PC-9 (cell line): Measurements from ENCODE around the gene PSPN. TPM values are rescaled to one million over a fixed set of nuclear protein-coding genes. Genes with fewer than 3 reads are reported as not detected.

Source experiments
- BruUV-seq: library from RNA; stranded (reverse); fragments of 400-500 nt; replicated peaks from 2 replicates; lab custom pipeline; 2021; lab: Mats Ljungman, UMichigan
- CTCF ChIA-PET: fragments of 300-600 bp; sonication (Branson Sonifier 250); formaldehyde crosslinking; loops from one replicate; lab custom pipeline; 2022; ENCODE audit warnings: antibody characterized with exemption; lab: Charles Lee
- POLR2A ChIA-PET: fragments of 300-600 bp; sonication (Branson Sonifier 250); formaldehyde crosslinking; loops from one replicate; lab custom pipeline; 2022; ENCODE audit warnings: antibody characterized with exemption; ENCODE audit not compliant: unreplicated experiment; lab: Charles Lee
- DNase-seq, 2 experiments: peaks; one replicate each; pipeline versions ENCODE4 v3.0.0 to v3.0.0-alpha.2; 2015 to 2022; ENCODE audit warnings: mixed read lengths in 1 of 2
- H2AFZ ChIP-seq: fragments of 200-600 bp; sonication (generic); 2 replicates; pipeline ENCODE4 v1.8.1; 2017; ENCODE audit warnings: antibody characterized with exemption
- H3F3A ChIP-seq: fragments of 200-600 bp; sonication (generic); 2 replicates; pipeline ENCODE4 v1.8.1; 2017; ENCODE audit warnings: antibody characterized with exemption, mild to moderate bottlenecking, low read depth; ENCODE audit not compliant: insufficient read depth
- H3K27ac ChIP-seq: fragments of 200-600 bp; sonication (generic); 2 replicates; pipeline ENCODE4 v1.6.1; 2016; ENCODE audit warnings: mixed run types
- H3K27me3 ChIP-seq: fragments of 200-600 bp; sonication (generic); 2 replicates; pipeline ENCODE4 v1.6.1; 2016; ENCODE audit warnings: low read depth, mixed run types; ENCODE audit not compliant: insufficient read depth
- H3K36me3 ChIP-seq: fragments of 200-600 bp; sonication (generic); 2 replicates; pipeline ENCODE4 v1.6.1; 2016; ENCODE audit warnings: low read depth, mixed run types
- H3K4me1 ChIP-seq: fragments of 200-600 bp; sonication (generic); replicated peaks from 2 replicates; pipeline ENCODE4 v1.6.1; 2016; ENCODE audit warnings: mixed run types; ENCODE audit not compliant: insufficient read depth
- H3K4me2 ChIP-seq: fragments of 200-600 bp; sonication (generic); 2 replicates; pipeline ENCODE4 v1.6.1; 2017; ENCODE audit warnings: mixed run types
- H3K4me3 ChIP-seq: fragments of 200-600 bp; sonication (generic); 2 replicates; pipeline ENCODE4 v1.6.1; 2016; ENCODE audit warnings: mixed run types
- H3K79me2 ChIP-seq: fragments of 200-600 bp; sonication (generic); 2 replicates; pipeline ENCODE4 v1.6.1; 2017; ENCODE audit warnings: low read depth, mixed run types
- H3K9me2 ChIP-seq: fragments of 200-600 bp; sonication (generic); 2 replicates; pipeline ENCODE4 v1.8.1; 2017; ENCODE audit warnings: mild to moderate bottlenecking; ENCODE audit not compliant: insufficient read depth
- H3K9me3 ChIP-seq: fragments of 200-600 bp; sonication (generic); 2 replicates; pipeline ENCODE4 v1.8.1; 2016; ENCODE audit warnings: low read depth; ENCODE audit not compliant: insufficient read depth
- H4K20me1 ChIP-seq: fragments of 200-600 bp; sonication (generic); 2 replicates; pipeline ENCODE4 v1.8.1; 2017; ENCODE audit not compliant: insufficient read depth
- EZH2 ChIP-seq: fragments of 200-600 bp; sonication (generic); IDR thresholded peaks from 2 replicates; pipeline ENCODE4 v1.8.0; 2017; ENCODE audit warnings: antibody characterized with exemption, low read depth
- intact Hi-C: fragments of 100-400 bp; cut with micrococcal nuclease; formaldehyde crosslinking; loops from one replicate; pipeline ENCODE4 v1.10.0; 2022; ENCODE audit not compliant: unreplicated experiment
- total RNA-seq: library from RNA; stranded (reverse); gene quantifications from 2 replicates; pipeline ENCODE4 v1.2.3, GENCODE V29; 2021
- TF ChIP-seq, protein P1 (sequence below): fragments of 200-600 bp; sonication (generic); conservative IDR thresholded peaks from 2 replicates; pipeline ENCODE4 v1.6.1; 2017; ENCODE audit warnings: mixed run types, antibody characterized with exemption, mild to moderate bottlenecking, moderate library complexity

The PSPN gene
- total RNA-seq, 1 experiment from 2014 or later = 1.3 TPM

DNA sequence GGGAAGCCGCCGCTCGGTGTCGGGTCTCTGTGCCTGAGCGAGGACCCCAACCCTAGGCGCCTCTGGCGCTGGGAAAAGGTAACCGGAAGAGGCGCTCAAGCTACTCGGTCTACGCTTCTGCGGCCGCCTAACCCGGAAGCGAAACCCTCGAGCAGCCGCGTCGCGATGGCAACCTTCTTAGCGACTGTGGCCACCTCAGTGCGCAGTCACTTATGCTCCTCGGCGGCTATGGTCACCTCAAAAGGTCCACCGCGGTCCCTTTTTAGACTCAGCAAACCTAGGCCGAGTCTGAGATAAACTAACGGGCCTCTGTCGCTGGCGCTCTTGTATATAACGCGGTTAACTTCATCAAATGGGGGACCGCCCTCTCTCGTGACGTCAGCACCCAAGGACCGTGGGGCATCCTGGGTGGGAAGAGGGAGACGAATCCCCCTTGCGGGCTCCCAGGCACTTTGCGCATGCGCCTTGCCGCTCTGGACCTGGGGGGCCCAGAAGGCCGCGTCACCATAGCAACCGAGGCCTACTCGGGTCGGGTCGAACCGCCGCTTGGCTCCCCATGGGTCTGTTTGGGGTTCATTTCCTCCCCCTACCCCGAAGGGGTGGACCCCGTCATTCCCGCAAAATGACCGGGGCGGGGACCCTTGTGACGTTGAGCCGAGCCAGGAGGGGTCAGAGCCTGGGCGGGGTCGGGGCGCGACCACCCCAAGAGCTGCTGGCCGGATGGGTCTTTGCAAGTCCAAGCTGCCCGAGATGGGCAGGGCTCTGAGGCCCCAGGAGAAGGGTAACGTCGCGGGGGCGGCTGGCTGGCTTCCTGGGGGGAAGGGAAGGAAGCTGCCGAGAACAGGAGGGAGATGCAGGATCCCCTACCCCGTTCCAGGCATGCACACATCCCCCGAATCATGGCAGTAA is 17.6 kb upstream of the PSPN start, which contains the start of gene GTF2F1:
Gene GTF2F1, minus strand, starts transcription at position 91 of the 909 bp plus-strand sequence. CDS start 169 bp downstream, outside the sequence.
- Histone ChIP-seq H3K4me2 (peak within 1 kb of the TSS; percentile 87), H3K79me2 (peaks cover 15% of the 10 kb centered on the region), H2AFZ (peak within 1 kb of the TSS; percentile 99), H3K27ac (peak within 1 kb of the TSS; percentile 65), H3K9me2 (no peaks in the 10 kb centered on the region), H3F3A (0 out of 2 replicates have a peak, but pooled peaks cover 3% of the 10 kb centered on the region), H3K4me1 (peaks cover 5% of the 10 kb centered on the region), H3K36me3 (no peaks in the 10 kb centered on the region), H3K4me3 (peak within 1 kb of the TSS; percentile 94), H3K9me3 (no peaks in the 10 kb centered on the region), H4K20me1 (no peaks in the 10 kb centered on the region), H3K27me3 (no peaks in the 10 kb centered on the region)
- CTCF ChIA-PET = no interaction called here
- peak; percentile 72 to 82 for DNase-seq
- no peak for TF ChIP-seq EZH2
- TF ChIP-seq, protein P1, sequence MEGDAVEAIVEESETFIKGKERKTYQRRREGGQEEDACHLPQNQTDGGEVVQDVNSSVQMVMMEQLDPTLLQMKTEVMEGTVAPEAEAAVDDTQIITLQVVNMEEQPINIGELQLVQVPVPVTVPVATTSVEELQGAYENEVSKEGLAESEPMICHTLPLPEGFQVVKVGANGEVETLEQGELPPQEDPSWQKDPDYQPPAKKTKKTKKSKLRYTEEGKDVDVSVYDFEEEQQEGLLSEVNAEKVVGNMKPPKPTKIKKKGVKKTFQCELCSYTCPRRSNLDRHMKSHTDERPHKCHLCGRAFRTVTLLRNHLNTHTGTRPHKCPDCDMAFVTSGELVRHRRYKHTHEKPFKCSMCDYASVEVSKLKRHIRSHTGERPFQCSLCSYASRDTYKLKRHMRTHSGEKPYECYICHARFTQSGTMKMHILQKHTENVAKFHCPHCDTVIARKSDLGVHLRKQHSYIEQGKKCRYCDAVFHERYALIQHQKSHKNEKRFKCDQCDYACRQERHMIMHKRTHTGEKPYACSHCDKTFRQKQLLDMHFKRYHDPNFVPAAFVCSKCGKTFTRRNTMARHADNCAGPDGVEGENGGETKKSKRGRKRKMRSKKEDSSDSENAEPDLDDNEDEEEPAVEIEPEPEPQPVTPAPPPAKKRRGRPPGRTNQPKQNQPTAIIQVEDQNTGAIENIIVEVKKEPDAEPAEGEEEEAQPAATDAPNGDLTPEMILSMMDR = no peak
- POLR2A ChIA-PET = interaction anchor here (0.6 kb wide), 2 partner anchors 32 to 490 kb away, joined by 3 to 4 read pairs; partner anchors contain the start of gene NDUFA11
- TSS peak; percentile 91 for BruUV-seq
- intact Hi-C loops = loop anchor here (1.0 kb wide), 2 partner anchors 20 to 32 kb away; no protein-coding TSS in a partner anchor

DNA sequence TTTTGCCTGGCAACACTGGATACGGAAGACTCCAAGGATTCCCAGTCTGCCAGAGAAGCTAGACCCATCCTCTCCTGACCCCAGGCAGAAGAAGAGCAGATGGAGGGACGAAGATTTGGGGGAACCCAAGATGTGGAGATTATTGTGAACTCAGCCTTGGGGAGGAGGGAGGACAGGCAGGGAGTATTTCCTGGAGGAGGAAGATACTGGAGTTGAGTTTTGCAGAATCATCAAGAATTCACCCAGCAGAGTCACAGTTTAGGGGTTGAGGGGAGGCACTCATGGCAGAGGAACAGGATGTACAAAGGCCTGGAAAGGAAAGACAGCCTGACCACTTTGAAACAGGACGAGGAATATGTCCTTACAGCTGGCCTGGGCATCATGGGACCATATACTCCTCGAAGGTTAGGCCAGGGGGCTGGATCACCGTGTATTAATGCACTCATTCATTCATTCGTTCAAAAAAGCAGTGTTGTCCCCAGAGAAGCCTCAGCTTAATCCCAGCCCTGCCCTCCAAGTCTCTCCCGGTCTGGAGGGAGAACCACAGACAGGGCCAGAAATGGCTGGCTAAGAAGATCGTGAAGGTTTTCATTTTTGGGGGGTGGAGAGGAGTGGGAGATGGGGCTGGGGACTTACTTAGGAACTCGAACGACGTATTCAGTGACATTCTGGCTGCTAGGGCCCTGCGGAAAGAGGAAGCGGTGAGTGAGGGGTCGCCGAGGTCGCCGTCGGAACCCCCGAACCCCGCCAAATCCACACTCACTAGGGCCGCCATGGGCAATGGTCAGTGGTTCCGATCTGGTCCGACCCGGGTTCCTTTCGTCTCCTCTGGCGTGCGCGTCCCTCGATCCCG is 16.7 kb upstream of the PSPN start:
- intact Hi-C loops = loop anchor here (1.0 kb wide), 2 partner anchors 19 to 33 kb away; no protein-coding TSS in a partner anchor
- POLR2A ChIA-PET = interaction anchor here (0.6 kb wide), 1 partner anchor 489 kb away, joined by 3 read pairs; the partner anchor contains the start of gene NDUFA11
- no peak for DNase-seq
- peak overlapping the region; percentile 94 for H3K4me3 ChIP-seq
- CTCF ChIA-PET = no interaction called here
- BruUV-seq = TSS peak; percentile 60
- H3K4me2 ChIP-seq = peak overlapping the region; percentile 87
- H3K27me3 ChIP-seq = no peaks in the 10 kb centered on the region
- H3K4me1 ChIP-seq = peaks cover 5% of the 10 kb centered on the region
- H3K79me2 ChIP-seq = peaks cover 15% of the 10 kb centered on the region
- H3K9me3 ChIP-seq = no peaks in the 10 kb centered on the region
- no peaks in the 10 kb centered on the region for H4K20me1 ChIP-seq
- H3K27ac ChIP-seq = peak overlapping the region; percentile 65
- H3F3A ChIP-seq = 0 out of 2 replicates have a peak, but pooled peaks cover 3% of the 10 kb centered on the region
- H3K36me3 ChIP-seq = no peaks in the 10 kb centered on the region
- no peaks in the 10 kb centered on the region for H3K9me2 ChIP-seq
- peak overlapping the region; percentile 99 for H2AFZ ChIP-seq
- TF ChIP-seq, protein P1 = no peak; the same call in 1 of the 2 replicates
- TF ChIP-seq EZH2 = no peak

DNA sequence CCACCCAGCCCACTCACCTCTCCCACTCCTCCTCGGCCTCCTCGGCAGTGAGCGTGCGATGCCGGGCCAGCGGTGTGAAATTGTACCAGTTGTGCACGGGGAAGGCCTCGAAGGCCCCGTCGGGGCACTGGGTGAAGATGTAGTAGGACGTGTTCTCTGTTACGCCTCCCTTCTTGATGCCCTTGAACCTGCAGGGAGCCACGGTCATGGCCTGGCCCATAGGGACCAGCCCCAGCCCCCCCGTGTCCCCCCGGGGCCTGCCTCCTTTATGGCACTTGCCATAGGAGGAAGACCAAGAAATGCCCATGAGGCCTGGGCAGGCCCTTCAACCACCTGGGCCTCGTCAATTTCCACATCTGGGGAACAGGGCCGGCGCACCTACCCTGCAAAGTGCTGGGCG is 11.6 kb upstream of the PSPN start:
- no peak for DNase-seq
- Histone ChIP-seq H3K9me3 (no peaks in the 10 kb centered on the region), H3F3A (no peaks in the 10 kb centered on the region), H3K9me2 (no peaks in the 10 kb centered on the region), H3K79me2 (peaks cover 9% of the 10 kb centered on the region), H3K27me3 (no peaks in the 10 kb centered on the region), H3K4me2 (no peak overlapping the region), H3K27ac (no peak overlapping the region), H4K20me1 (no peaks in the 10 kb centered on the region), H3K4me1 (peaks cover 5% of the 10 kb centered on the region), H3K36me3 (no peaks in the 10 kb centered on the region), H3K4me3 (no peak overlapping the region), H2AFZ (no peak overlapping the region)
- ChIA-PET POLR2A (no interaction called here), CTCF (no interaction called here)
- TF ChIP-seq EZH2 = no peak
- TF ChIP-seq, protein P1 = no peak
- BruUV-seq = no TSS peak
- intact Hi-C loops = no loop called here
